ENCODE results near the gene BABAM2. TPM values are rescaled to one million over a fixed set of nuclear protein-coding genes. Genes with fewer than 3 reads are reported as not detected.
A peak's percentile ranks its signal among the peaks of the same experiment; 100 is the strongest.

The BABAM2 gene
- total and polyA plus RNA-seq, 2 of the 4 experiments (the other 2 are of a cell fraction), result 20.9 to 23.1 TPM

- Histone ChIP-seq H2BK5ac (ENCODE audit: low read depth, low read length, poor library complexity, severe bottlenecking) (no peak overlapping the region), H3K4me2 (ENCODE audit: low read depth, low read length) (no peak overlapping the region), H2BK120ac (ENCODE audit: low read depth, low read length) (no peak overlapping the region), H4K8ac (ENCODE audit: low read depth in 2 of 2, low read length in 2 of 2) (no peak overlapping the region), H4K20me1 (ENCODE audit: insufficient read depth, low read length) (no peaks in the 10 kb centered on the region), H2BK20ac (ENCODE audit: low read depth, low read length) (no peak overlapping the region), H3K79me1 (ENCODE audit: low read depth in 1 of 2, low read length in 2 of 2) (peaks cover 0 to 7% of the 10 kb centered on the region in 2 experiments; a peak in 1 of 4 replicates), H3K36me3 (ENCODE audit: control insufficient read depth, insufficient read depth, low read length) (peaks cover 2% of the 10 kb centered on the region), H2AK5ac (ENCODE audit: low read depth, low read length) (0 out of 2 replicates have a peak overlapping the region, but pooled peaks have one; percentile 18), H3K9me3 (ENCODE audit: control insufficient read depth, insufficient read depth, low read length) (no peaks in the 10 kb centered on the region), H3K4me3 (ENCODE audit: insufficient read depth, low read depth, low read length) (no peak overlapping the region), H2BK15ac (ENCODE audit: low read depth, low read length) (no peak overlapping the region), H3K27me3 (ENCODE audit: control insufficient read depth, insufficient read depth, low read length) (no peaks in the 10 kb centered on the region), H4K5ac (ENCODE audit: low read depth, low read length) (no peak overlapping the region), H3K18ac (ENCODE audit: low read depth, low read length) (no peak overlapping the region), H3K56ac (ENCODE audit: extremely low read depth, insufficient read depth, low read length) (no peak overlapping the region), H3K23ac (ENCODE audit: low read depth, low read length) (no peak overlapping the region), H2AFZ (replicated peaks; ENCODE audit: low read length, poor library complexity) (no peak overlapping the region), H3K14ac (replicated peaks; ENCODE audit: low read depth, low read length) (no peak overlapping the region; the same call in 1 of the 2 replicates), H2AK9ac (replicated peaks; ENCODE audit: low read depth, low read length, poor library complexity) (peak overlapping the region; percentile 9), H3K9ac (ENCODE audit: low read depth, low read length) (no peak overlapping the region), H3K27ac (ENCODE audit: insufficient read depth, low read length) (no peak overlapping the region), H4K91ac (ENCODE audit: insufficient read depth, low read depth, low read length) (no peak overlapping the region), H3K4me1 (ENCODE audit: control insufficient read depth, insufficient read depth, low read length) (no peaks in the 10 kb centered on the region), H3K4ac (ENCODE audit: low read depth, low read length) (0 out of 2 replicates have a peak overlapping the region, but pooled peaks have one; percentile 21), H3K9me1 (ENCODE audit: insufficient read depth, low read length) (0 out of 2 replicates have a peak, but pooled peaks cover 3% of the 10 kb centered on the region)
- dilution Hi-C loops (cut with HindIII; ENCODE audit: low sequenced_read_pairs, unreplicated experiment) (no loop called here), intact Hi-C loops (cut with micrococcal nuclease) (no loop called here), in situ Hi-C loops (cut with MboI; ENCODE audit: low sequenced_read_pairs) (no loop called here)
- DNase-seq, result no peak
- CTCF ChIA-PET, result interaction anchor here (0.6 kb wide), 1 partner anchor 19 kb away, joined by 4 read pairs; no protein-coding TSS in a partner anchor
- TF ChIP-seq MXI1 (IDR thresholded peaks at IDR 0.05; ENCODE audit: borderline replicate concordance, low read depth, low read length), result no peak
- no peak for TF ChIP-seq RCOR1 (IDR thresholded peaks at IDR 0.05; ENCODE audit: insufficient replicate concordance, low read length)
- BruUV-seq (replicated peaks), result no TSS peak
- POLR2A ChIA-PET (ENCODE audit: unreplicated experiment), result no interaction called here
- WGBS, 2 experiments (ENCODE audit: extremely low coverage in 2 of 2, insufficient read length in 1 of 2), result no CpG with 5 or more reads among the region's 4 CpGs
- no peak for ATAC-seq (ENCODE audit: low read depth)
Measured at GRCh38 chr2:27925766-27926472, 35.4 kb downstream of the BABAM2 start.
